Gastrocnemius medialis (tissue), 4 donors: ENCODE results near the gene TMEM26.

Experiments
- CTCF ChIP-seq, 5 experiments: fragments of 450-650 bp in 3 of 5; fragments of 200-600 bp in 2 of 5; sonication (generic) in 2 of 5; IDR thresholded peaks in 4 of 5; conservative IDR thresholded peaks in 1 of 5; 1 replicate in 4 of 5; 2 replicates in 1 of 5; pipeline ENCODE4 v1.5.1; 2016 to 2019; ENCODE audit warnings: antibody characterized with exemption in 5 of 5, mild to moderate bottlenecking in 3 of 5, moderate library complexity in 3 of 5
- POLR2A ChIP-seq, 2 donors: fragments of 450-650 bp; IDR thresholded peaks; one replicate each; pipeline ENCODE4 v1.6.1; 2017; ENCODE audit warnings: antibody characterized with exemption in 2 of 2, mild to moderate bottlenecking in 2 of 2, moderate library complexity in 2 of 2

- TF ChIP-seq POLR2A (IDR thresholded peaks at IDR 0.05) = no peak
- no peak for TF ChIP-seq CTCF (IDR thresholded peaks at IDR 0.05 in 4 of 5, conservative IDR thresholded peaks at IDR 0.05 in 1 of 5)
Observed at GRCh38 chr10:61458031-61458430, 4.8 kb upstream of the TMEM26 start.
